Gastrocnemius medialis (tissue), 4 donors: ENCODE results near the gene HOMEZ. TPM values are rescaled to one million over a fixed set of nuclear protein-coding genes. Genes with fewer than 3 reads are reported as not detected.
"Not testable (repeated sequence)": the region's sequence is repeated elsewhere in the genome, so short reads cannot be mapped to it uniquely, and the experiment has no call there.

Source experiments
- ATAC-seq, 2 donors: fragments of 150-250 bp; one replicate each; pipeline ENCODE4 v1.9.1; 2016
- DNase-seq, 2 donors: peaks; one replicate each; pipeline ENCODE4 v3.0.0-alpha.2; 2019
- H3K27ac ChIP-seq, 4 donors: fragments of 200-600 bp; sonication (generic); 1 replicate in 1 of 4; 2 replicates in 3 of 4; pipeline ENCODE4 v1.5.1; 2016 to 2018; ENCODE audit warnings: mild to moderate bottlenecking in 2 of 4, moderate library complexity in 1 of 4
- H3K27me3 ChIP-seq, 3 donors: fragments of 200-600 bp; sonication (generic) in 2 of 3; 1 replicate in 1 of 3; 2 replicates in 2 of 3; pipeline versions ENCODE4 v1.5.1 to v1.6.0; 2016 to 2019; ENCODE audit warnings: mild to moderate bottlenecking in 1 of 3, moderate library complexity in 1 of 3
- H3K36me3 ChIP-seq, 2 donors: fragments of 200-600 bp; sonication (generic) in 1 of 2; one replicate each; pipeline ENCODE4 v1.5.1; 2017 to 2018
- H3K4me1 ChIP-seq, 2 donors: fragments of 200-600 bp; sonication (generic) in 1 of 2; one replicate each; pipeline ENCODE4 v1.5.1; 2016 to 2017; ENCODE audit warnings: mild to moderate bottlenecking in 2 of 2
- H3K4me3 ChIP-seq, 4 donors: fragments of 200-600 bp; sonication (generic) in 3 of 4; 1 replicate in 1 of 4; 2 replicates in 3 of 4; pipeline ENCODE4 v1.5.1; 2016 to 2019; ENCODE audit warnings: mild to moderate bottlenecking in 2 of 4
- H3K9me3 ChIP-seq, 3 donors: fragments of 200-600 bp; sonication (generic) in 2 of 3; 1 replicate in 1 of 3; 2 replicates in 2 of 3; pipeline ENCODE4 v1.5.1; 2016 to 2019
- POLR2A ChIP-seq, 2 donors: fragments of 450-650 bp; IDR thresholded peaks; one replicate each; pipeline ENCODE4 v1.6.1; 2017; ENCODE audit warnings: antibody characterized with exemption in 2 of 2, mild to moderate bottlenecking in 2 of 2, moderate library complexity in 2 of 2
- in situ Hi-C, 4 donors: fragments of 200-750 bp; cut with MboI; loops; one replicate each; pipeline versions ENCODE4 v1.15.0 to v1.8.0; 2017; ENCODE audit warnings: low sequenced_read_pairs in 4 of 4
- intact Hi-C: fragments of 100-400 bp; cut with DNase I; formaldehyde crosslinking; loops from one replicate; pipeline ENCODE4 v1.15.1; 2023; ENCODE audit warnings: low total_unique reads
- total RNA-seq, 4 donors: library from RNA; depleted of rRNA; stranded (reverse); fragments of >200 nt; gene quantifications; one replicate each; pipeline versions ENCODE4 v1.1.0 to v1.2.3, GENCODE V29; 2016
- TF ChIP-seq, protein P1 (sequence below), 5 experiments: fragments of 450-650 bp in 3 of 5; fragments of 200-600 bp in 2 of 5; sonication (generic) in 2 of 5; IDR thresholded peaks in 4 of 5; conservative IDR thresholded peaks in 1 of 5; 1 replicate in 4 of 5; 2 replicates in 1 of 5; pipeline ENCODE4 v1.5.1; 2016 to 2019; ENCODE audit warnings: antibody characterized with exemption in 5 of 5, mild to moderate bottlenecking in 3 of 5, moderate library complexity in 3 of 5

The HOMEZ gene
- total RNA-seq, 4 donors from 2014 or later: 7.8 to 10.0 (median 8.4) TPM

DNA sequence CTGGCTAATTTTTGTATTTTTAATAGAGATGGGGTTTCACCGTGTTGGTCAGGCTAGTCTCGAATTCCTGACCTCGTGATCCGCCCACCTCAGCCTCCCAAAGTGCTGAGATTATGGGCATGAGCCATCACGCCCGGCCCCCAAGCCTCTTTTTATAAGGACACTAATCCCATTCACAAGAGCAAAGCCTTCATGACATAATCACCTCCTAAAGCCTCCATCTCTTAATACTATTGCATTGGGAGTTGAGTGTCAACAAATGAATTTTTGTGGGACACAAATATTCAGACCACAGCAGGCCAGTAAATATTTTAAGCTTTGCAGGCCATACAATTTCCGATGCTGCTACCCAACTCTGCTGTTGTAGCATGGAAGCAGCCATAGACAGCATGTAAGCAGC, 37.3 kb downstream of the HOMEZ start:
- Histone ChIP-seq H3K36me3 (no peaks in the 10 kb centered on the region), H3K27ac (no peak overlapping the region), H3K9me3 (no peaks in the 10 kb centered on the region), H3K27me3 (no peaks in the 10 kb centered on the region), H3K4me1 (no peaks in the 10 kb centered on the region), H3K4me3 (no peak overlapping the region)
- intact Hi-C loops: no loop called here
- no peak for TF ChIP-seq POLR2A (IDR thresholded peaks at IDR 0.05)
- TF ChIP-seq, protein P1, sequence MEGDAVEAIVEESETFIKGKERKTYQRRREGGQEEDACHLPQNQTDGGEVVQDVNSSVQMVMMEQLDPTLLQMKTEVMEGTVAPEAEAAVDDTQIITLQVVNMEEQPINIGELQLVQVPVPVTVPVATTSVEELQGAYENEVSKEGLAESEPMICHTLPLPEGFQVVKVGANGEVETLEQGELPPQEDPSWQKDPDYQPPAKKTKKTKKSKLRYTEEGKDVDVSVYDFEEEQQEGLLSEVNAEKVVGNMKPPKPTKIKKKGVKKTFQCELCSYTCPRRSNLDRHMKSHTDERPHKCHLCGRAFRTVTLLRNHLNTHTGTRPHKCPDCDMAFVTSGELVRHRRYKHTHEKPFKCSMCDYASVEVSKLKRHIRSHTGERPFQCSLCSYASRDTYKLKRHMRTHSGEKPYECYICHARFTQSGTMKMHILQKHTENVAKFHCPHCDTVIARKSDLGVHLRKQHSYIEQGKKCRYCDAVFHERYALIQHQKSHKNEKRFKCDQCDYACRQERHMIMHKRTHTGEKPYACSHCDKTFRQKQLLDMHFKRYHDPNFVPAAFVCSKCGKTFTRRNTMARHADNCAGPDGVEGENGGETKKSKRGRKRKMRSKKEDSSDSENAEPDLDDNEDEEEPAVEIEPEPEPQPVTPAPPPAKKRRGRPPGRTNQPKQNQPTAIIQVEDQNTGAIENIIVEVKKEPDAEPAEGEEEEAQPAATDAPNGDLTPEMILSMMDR (IDR thresholded peaks at IDR 0.05 in 4 of 5, conservative IDR thresholded peaks at IDR 0.05 in 1 of 5): no peak
- in situ Hi-C loops: no loop called here
- DNase-seq: no peak
- no peak for ATAC-seq

DNA sequence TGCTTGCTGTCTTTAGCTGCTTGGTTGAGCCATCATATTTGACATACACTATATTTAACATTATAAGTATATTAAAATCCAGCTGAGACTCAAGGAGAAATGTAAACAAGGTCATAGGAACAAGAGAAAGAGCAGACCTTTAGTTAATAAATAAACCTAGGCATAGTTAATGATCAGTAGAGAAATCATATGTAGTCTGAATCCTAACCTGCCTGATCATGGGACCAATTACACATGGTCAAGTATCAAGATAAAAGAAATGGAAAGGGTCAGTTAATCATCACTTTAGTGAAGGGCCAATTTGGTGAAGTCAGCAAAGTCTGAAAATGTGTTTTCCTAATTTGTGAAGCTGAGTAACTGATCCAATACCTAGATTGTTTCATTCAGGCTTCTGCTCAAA, 40.6 kb downstream of the HOMEZ start:
- no peak for TF ChIP-seq POLR2A (IDR thresholded peaks at IDR 0.05)
- TF ChIP-seq, protein P1 (IDR thresholded peaks at IDR 0.05 in 4 of 5, conservative IDR thresholded peaks at IDR 0.05 in 1 of 5): no peak
- DNase-seq (no peak), ATAC-seq (no peak)
- no peaks in the 10 kb centered on the region for H3K9me3 ChIP-seq
- no peaks in the 10 kb centered on the region for H3K36me3 ChIP-seq
- in situ Hi-C loops (no loop called here), intact Hi-C loops (no loop called here)
- H3K4me3 ChIP-seq: no peak overlapping the region
- no peaks in the 10 kb centered on the region for H3K4me1 ChIP-seq
- no peaks in the 10 kb centered on the region for H3K27me3 ChIP-seq
- no peak overlapping the region for H3K27ac ChIP-seq

DNA sequence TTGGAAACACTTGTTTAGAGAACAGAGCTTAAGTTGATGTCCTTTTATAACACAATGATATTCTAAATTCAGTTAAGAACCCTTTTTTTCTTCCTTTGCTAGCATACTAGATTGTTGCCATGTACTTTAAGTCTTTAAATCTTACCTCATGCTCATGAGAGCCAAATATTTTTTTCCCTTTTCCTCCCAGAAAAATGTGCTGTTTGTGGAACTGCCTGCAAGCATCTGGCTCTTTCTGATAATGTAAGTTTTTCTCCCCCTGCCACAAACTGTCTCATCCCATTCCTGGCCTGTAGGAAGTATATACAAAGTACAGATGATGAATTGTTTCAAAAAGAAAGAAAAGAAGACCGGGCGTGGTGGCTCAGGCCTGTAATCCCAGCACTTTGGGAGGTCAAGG, 42.9 kb downstream of the HOMEZ start:
- peaks cover 0 to 9% (median 5%) of the 10 kb centered on the region in 3 donors for H3K27me3 ChIP-seq
- H3K4me1 ChIP-seq: peaks cover 0 to under 1% of the 10 kb centered on the region in 2 donors
- intact Hi-C loops: no loop called here
- H3K27ac ChIP-seq: no peak overlapping the region
- TF ChIP-seq, protein P1 (IDR thresholded peaks at IDR 0.05 in 4 of 5, conservative IDR thresholded peaks at IDR 0.05 in 1 of 5): no peak
- TF ChIP-seq POLR2A (IDR thresholded peaks at IDR 0.05): no peak
- H3K36me3 ChIP-seq: no peaks in the 10 kb centered on the region
- H3K9me3 ChIP-seq: no peaks in the 10 kb centered on the region
- no peak for ATAC-seq
- DNase-seq: no peak
- no peak overlapping the region for H3K4me3 ChIP-seq
- in situ Hi-C loops: no loop called here

DNA sequence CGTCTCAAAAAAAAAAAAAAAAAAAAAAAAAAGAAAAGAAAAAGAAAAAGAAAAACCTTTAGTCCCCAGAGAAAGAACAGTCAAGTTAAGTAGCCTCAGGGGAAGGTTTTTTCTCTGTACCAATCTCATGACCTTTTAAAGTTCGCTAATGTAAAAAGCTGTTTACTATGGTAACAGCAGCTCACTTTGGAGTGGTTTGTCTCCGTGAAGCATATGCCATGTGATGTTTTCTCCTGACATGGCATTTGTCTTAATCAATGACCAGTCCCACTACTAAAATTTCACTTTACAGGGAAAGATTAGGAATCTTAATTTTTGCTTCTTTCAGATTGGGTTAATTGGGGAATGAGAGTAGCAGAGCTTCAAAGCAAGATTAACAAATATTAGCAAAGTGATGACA, 43.9 kb downstream of the HOMEZ start:
- in situ Hi-C loops: no loop called here
- peaks cover 2 to 9% (median 5%) of the 10 kb centered on the region in 3 donors for H3K27me3 ChIP-seq
- H3K4me1 ChIP-seq: peaks cover 0 to 6% of the 10 kb centered on the region in 2 donors
- H3K4me3 ChIP-seq: no peak overlapping the region
- intact Hi-C loops: no loop called here
- DNase-seq (no peak), ATAC-seq (no peak)
- H3K36me3 ChIP-seq: no peaks in the 10 kb centered on the region
- no peak overlapping the region for H3K27ac ChIP-seq
- TF ChIP-seq, protein P1 (IDR thresholded peaks at IDR 0.05 in 4 of 5, conservative IDR thresholded peaks at IDR 0.05 in 1 of 5): no peak
- no peak for TF ChIP-seq POLR2A (IDR thresholded peaks at IDR 0.05)
- H3K9me3 ChIP-seq: no peaks in the 10 kb centered on the region

DNA sequence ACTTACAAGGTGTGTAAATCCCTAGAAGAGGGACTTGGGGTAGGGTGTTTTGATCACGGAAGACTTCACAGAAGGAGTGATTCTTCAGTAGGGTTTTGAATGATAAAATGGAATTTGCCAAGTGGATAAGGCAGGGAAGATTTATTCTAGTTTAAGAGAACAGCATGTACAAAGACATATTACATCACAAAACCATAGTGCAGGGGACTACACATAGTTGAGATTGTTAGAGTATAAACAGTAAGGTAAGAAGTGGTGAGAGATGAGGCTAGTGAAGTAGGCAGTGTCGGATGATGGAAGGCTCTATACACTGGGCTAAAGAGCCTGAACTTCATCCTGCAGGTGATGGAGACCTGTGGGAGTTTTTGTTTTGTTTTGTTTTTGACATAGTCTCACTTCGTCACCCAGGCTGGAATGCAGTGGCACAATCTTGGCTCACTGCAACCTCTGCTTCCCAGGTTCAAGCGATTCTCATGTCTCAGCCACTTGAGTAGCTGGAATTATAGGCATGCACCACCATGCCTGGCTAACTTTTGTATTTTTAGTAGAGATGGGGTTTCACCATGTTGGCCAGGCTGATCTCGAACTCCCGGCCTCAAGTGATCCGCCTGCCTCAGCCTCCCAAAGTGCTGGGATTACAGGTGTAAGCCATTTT, 44.7 kb downstream of the HOMEZ start:
- H3K4me3 ChIP-seq, H3K9me3 ChIP-seq, ATAC-seq, DNase-seq, H3K36me3 ChIP-seq, H3K27ac ChIP-seq, in situ Hi-C loops, intact Hi-C loops, H3K4me1 ChIP-seq: not testable (repeated sequence)
- peaks cover 5 to 11% (median 9%) of the 10 kb centered on the region in 3 donors for H3K27me3 ChIP-seq
